AG09309 (cell line): ENCODE results near the gene HOXC9.

Source experiments
- DNase-seq: peaks from one replicate; pipeline ENCODE4 v3.0.0-alpha.2; 2010; ENCODE audit warnings: low read depth
- H3K4me3 ChIP-seq: 2 replicates; pipeline ENCODE4 v1.5.1; 2011; ENCODE audit warnings: mild to moderate bottlenecking, low read depth, low read length, moderate library complexity; ENCODE audit not compliant: control insufficient read depth
- TF ChIP-seq, protein P1 (sequence below): IDR thresholded peaks from 2 replicates; pipeline ENCODE4 v1.5.1; 2011; ENCODE audit warnings: mild to moderate bottlenecking, low read depth, low read length, inconsistent platforms; ENCODE audit not compliant: insufficient read depth, control insufficient read depth; ENCODE audit errors: missing control alignments

HOXC9 gene

DNA sequence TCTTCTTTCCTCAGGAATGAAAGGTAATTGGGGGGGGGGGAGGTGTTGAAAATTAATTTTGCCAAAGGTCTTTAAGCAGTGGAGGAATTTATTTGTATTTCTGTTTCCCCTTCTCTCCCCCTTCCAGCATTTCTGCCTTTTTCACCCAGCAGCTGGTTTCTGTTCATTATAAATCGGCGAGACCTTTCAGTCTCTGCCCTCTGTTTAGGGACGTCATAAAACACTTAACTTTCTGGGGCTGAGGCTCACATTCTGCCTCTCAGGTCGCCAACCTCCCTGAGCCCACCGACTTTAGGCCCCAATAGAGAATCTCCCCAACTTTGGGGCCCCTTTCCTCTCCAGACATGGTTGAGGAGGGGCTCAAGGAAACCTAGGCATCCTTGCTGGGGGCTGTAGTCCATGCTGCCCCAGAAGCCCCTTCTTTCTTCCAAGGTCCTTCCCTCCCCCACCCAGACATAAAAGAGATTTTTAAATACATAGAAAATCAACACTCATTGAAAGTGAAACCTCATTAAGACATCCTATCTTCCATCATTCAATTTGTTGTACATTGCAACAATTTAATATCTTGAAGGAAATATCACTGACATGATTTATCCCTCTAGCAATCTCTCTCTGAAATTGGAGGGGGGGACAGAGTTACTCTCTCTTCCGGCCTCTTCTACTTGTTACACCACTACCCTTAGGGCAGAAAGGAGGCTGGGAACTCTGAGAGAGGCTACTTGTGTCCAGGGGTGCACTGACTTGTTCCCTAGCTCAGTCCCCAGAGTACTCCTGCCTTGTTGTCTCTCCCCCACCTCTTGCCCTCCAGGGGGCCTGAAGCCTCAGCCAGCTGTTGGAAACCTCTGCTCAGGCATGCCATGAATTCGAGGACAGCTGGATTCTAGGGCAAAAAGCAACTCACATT is 25.8 kb downstream of the HOXC9 start:
- TF ChIP-seq, protein P1, sequence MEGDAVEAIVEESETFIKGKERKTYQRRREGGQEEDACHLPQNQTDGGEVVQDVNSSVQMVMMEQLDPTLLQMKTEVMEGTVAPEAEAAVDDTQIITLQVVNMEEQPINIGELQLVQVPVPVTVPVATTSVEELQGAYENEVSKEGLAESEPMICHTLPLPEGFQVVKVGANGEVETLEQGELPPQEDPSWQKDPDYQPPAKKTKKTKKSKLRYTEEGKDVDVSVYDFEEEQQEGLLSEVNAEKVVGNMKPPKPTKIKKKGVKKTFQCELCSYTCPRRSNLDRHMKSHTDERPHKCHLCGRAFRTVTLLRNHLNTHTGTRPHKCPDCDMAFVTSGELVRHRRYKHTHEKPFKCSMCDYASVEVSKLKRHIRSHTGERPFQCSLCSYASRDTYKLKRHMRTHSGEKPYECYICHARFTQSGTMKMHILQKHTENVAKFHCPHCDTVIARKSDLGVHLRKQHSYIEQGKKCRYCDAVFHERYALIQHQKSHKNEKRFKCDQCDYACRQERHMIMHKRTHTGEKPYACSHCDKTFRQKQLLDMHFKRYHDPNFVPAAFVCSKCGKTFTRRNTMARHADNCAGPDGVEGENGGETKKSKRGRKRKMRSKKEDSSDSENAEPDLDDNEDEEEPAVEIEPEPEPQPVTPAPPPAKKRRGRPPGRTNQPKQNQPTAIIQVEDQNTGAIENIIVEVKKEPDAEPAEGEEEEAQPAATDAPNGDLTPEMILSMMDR, result no peak
- no peak overlapping the region for H3K4me3 ChIP-seq
- DNase-seq, result no peak

DNA sequence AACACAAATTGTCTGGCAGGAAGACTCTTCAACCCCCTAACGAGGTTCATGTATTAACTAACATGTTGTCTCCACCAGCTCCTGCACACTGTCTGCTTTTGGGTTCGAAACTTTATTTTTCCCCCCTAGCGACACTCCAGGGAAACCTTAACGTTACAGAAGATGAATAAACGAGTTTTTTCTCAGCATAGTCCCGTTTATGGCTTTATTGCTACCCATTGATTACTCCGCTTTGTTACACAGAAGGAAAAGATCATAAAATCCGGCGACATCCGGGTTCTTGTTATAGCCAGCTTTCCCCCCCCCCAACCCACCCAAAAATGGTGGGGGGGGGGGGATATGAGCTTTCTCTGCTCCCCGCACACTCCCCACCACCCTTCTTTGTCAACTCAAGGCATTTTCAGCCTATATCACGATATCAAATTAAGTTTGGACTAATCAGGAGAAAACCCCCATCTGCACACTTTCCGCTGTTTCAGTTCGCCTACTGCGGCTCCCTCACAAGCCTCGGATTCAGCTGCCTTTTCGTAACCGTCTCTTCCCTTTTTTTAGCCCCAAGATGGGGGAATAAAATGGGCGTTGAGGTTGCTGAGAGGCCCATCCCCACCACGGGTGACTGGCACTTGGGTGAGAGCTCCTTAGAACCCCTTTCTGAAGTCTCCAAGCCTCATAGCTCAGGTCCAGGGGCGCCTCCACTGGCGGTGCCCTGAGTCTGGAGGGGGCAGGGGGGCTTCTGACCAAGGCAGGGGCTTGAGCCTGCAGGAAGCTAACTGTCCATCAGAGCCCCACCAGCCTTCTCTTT is 26.9 kb downstream of the HOXC9 start:
- H3K4me3 ChIP-seq, result no peak overlapping the region
- TF ChIP-seq, protein P1, result no peak
- DNase-seq, result no peak

DNA sequence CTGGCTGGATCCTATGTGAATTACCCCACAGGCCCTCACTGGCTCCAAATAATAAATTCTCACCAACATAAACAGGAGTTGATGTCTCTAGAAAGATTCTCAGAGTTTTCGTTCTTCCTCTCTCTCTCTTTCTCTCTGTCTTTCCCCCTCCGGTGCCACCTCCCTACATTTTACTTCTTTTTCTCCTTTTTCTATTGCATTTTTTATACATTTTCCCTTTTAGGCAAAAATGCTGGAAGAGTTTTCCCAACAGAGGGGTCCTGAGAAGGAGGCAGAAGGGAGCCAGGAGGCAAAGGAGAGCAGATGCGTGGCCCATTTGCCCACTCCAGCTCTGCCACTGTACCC is 27.5 kb downstream of the HOXC9 start:
- TF ChIP-seq, protein P1, result no peak
- no peak for DNase-seq
- H3K4me3 ChIP-seq, result no peak overlapping the region

DNA sequence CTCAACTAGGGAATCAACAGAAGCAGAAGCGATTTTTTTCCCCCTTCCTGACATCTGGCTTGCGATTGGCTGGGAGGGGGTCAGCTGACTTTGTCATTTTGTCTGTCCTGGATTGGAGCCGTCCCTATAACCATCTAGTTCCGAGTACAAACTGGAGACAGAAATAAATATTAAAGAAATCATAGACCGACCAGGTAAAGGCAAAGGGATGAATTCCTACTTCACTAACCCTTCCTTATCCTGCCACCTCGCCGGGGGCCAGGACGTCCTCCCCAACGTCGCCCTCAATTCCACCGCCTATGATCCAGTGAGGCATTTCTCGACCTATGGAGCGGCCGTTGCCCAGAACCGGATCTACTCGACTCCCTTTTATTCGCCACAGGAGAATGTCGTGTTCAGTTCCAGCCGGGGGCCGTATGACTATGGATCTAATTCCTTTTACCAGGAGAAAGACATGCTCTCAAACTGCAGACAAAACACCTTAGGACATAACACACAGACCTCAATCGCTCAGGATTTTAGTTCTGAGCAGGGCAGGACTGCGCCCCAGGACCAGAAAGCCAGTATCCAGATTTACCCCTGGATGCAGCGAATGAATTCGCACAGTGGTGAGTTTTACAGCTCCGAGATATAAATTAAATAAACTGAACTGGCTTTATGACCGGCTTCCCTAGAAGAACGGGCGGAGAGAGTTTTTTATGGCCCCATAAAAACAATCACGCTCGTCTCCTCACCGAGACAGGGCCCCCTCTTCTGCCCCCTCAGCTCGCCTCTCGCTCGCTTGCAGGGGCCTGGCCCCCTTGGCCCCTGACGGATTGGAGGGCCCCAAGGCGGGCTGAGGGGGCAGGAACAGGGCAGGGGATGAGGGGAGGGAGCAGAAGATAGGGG is 28.6 kb downstream of the HOXC9 start, which contains the start of gene HOXC6:
HOXC6 (plus strand) TSS at position 127 of the 888 bp plus-strand sequence; CDS start at position 209, 82 bp downstream.
- no peak for DNase-seq
- H3K4me3 ChIP-seq, result no peak within 1 kb of the TSS
- TF ChIP-seq, protein P1, result no peak

DNA sequence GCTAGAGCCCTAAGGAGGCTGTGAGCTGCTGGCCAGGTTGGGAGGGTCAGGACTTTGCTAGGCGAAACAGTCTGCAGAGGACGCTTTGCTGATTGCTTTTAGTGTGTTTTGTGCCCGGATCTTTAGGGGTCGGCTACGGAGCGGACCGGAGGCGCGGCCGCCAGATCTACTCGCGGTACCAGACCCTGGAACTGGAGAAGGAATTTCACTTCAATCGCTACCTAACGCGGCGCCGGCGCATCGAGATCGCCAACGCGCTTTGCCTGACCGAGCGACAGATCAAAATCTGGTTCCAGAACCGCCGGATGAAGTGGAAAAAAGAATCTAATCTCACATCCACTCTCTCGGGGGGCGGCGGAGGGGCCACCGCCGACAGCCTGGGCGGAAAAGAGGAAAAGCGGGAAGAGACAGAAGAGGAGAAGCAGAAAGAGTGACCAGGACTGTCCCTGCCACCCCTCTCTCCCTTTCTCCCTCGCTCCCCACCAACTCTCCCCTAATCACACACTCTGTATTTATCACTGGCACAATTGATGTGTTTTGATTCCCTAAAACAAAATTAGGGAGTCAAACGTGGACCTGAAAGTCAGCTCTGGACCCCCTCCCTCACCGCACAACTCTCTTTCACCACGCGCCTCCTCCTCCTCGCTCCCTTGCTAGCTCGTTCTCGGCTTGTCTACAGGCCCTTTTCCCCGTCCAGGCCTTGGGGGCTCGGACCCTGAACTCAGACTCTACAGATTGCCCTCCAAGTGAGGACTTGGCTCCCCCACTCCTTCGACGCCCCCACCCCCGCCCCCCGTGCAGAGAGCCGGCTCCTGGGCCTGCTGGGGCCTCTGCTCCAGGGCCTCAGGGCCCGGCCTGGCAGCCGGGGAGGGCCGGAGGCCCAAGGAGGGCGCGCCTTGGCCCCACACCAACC is 29.8 kb downstream of the HOXC9 start:
- TF ChIP-seq, protein P1, result no peak
- no peak overlapping the region for H3K4me3 ChIP-seq
- DNase-seq, result no peak
